Mesenteric fat pad (tissue), 1 donor: ENCODE results near the gene MT4. TPM values are rescaled to one million over a fixed set of nuclear protein-coding genes. Genes with fewer than 3 reads are reported as not detected.
A peak's percentile ranks its signal among the peaks of the same experiment; 100 is the strongest.

Experiments used
- DNase-seq: peaks from one replicate; pipeline ENCODE4 v3.0.0-alpha.2; 2020; ENCODE audit warnings: low spot score
- long read RNA-seq: library from polyadenylated mRNA; unstranded; transcript quantifications from one replicate; pipeline ENCODE4 v2.0.0, GENCODE V29; 2020
- total RNA-seq: library from RNA; stranded (reverse); fragmentation: NEBNext Ultra II Directional; extraction: Animal tissue kit (Norgen Biotek cat#: 25700); gene quantifications from one replicate; pipeline ENCODE4 v1.2.1, GENCODE V29; 2021
- donor health status: DM: yes; HTN: yes; CAD: no.

The MT4 gene
- not detected for total RNA-seq
- long read RNA-seq, result 0 reads

GRCh38 chr16:56564793-56565477 is at the start of gene MT4:
TSS of gene MT4 (plus strand) at chr16:56565073. CDS start at chr16:56565129, 56 bp downstream.
- DNase-seq, result peak; percentile 74

- DNase-seq, result no peak
Observed at GRCh38 chr16:56515665-56516064, 49.2 kb upstream of the MT4 start.

GRCh38 chr16:56517206-56517605 is 47.7 kb upstream of the MT4 start:
- DNase-seq, result no peak

- DNase-seq, result no peak
Observed at GRCh38 chr16:56518425-56518824, 46.4 kb upstream of the MT4 start.

- peak; percentile 96 for DNase-seq
Observed at GRCh38 chr16:56519459-56520250, 45.2 kb upstream of the MT4 start, which contains the start of gene BBS2. TSS of gene BBS2 (minus strand) at chr16:56520024. CDS start at chr16:56519862, 162 bp downstream.

- no peak for DNase-seq
Observed at GRCh38 chr16:56520251-56520577, 44.7 kb upstream of the MT4 start.

- DNase-seq, result no peak
Observed at GRCh38 chr16:56525236-56525635, 39.6 kb upstream of the MT4 start.

- DNase-seq, result no peak
Observed at GRCh38 chr16:56530872-56531271, 34.0 kb upstream of the MT4 start.

GRCh38 chr16:56532714-56533113 is 32.2 kb upstream of the MT4 start:
- no peak for DNase-seq

GRCh38 chr16:56534847-56535383 is 30.0 kb upstream of the MT4 start:
- DNase-seq, result no peak

GRCh38 chr16:56538331-56538730 is 26.5 kb upstream of the MT4 start:
- peak; percentile 22 for DNase-seq

- peak; percentile 67 for DNase-seq
Observed at GRCh38 chr16:56539656-56540055, 25.2 kb upstream of the MT4 start.

- DNase-seq, result no peak
Observed at GRCh38 chr16:56542039-56542438, 22.8 kb upstream of the MT4 start.

GRCh38 chr16:56547120-56547948 is 17.5 kb upstream of the MT4 start:
- peak; percentile 77 for DNase-seq

GRCh38 chr16:56547949-56548567 is 16.8 kb upstream of the MT4 start:
- peak; percentile 26 for DNase-seq

GRCh38 chr16:56549161-56549560 is 15.7 kb upstream of the MT4 start:
- DNase-seq, result no peak

- DNase-seq, result peak; percentile 30
Observed at GRCh38 chr16:56549744-56550385, 15.0 kb upstream of the MT4 start.

GRCh38 chr16:56551796-56552738 is 12.8 kb upstream of the MT4 start:
- DNase-seq, result peak; percentile 51

- DNase-seq, result peak; percentile 59
Observed at GRCh38 chr16:56554441-56554840, 10.4 kb upstream of the MT4 start.
